HuH-7 (cell line): ENCODE data around the gene OR5T3.
"Not testable (repeated sequence)": the region's sequence is repeated elsewhere in the genome, so short reads cannot be mapped to it uniquely, and the experiment has no call there.

Source experiments
- DNase-seq: peaks from one replicate; pipeline ENCODE4 v3.0.0; 2011; ENCODE audit warnings: low spot score

Gene OR5T3

GRCh38 chr11:56251954-56252353 lies at the start of gene OR5T3:
Gene OR5T3 (plus strand): TSS chr11:56252254. CDS start chr11:56252254, 0 bp downstream.
- no peak for DNase-seq

GRCh38 chr11:56207790-56208189 lies 44.3 kb upstream of the OR5T3 start:
- no peak for DNase-seq

GRCh38 chr11:56214537-56214936 lies 37.5 kb upstream of the OR5T3 start:
- DNase-seq: no peak

GRCh38 chr11:56219735-56220134 lies 32.3 kb upstream of the OR5T3 start:
- DNase-seq: not testable (repeated sequence)

- DNase-seq: no peak
Measured at GRCh38 chr11:56234155-56234554, 17.9 kb upstream of the OR5T3 start, which contains the start of gene OR5T2. Gene OR5T2 (minus strand): TSS chr11:56234255. CDS start chr11:56233062, 1,193 bp downstream.

GRCh38 chr11:56271092-56271491 lies 19.0 kb downstream of the OR5T3 start:
- no peak for DNase-seq

- no peak for DNase-seq
Measured at GRCh38 chr11:56273854-56274253, 21.8 kb downstream of the OR5T3 start, which contains the start of gene OR5T1. Gene OR5T1 (plus strand): TSS chr11:56274154. CDS start chr11:56275639, 1,485 bp downstream.

- no peak for DNase-seq
Measured at GRCh38 chr11:56292154-56292553, 40.1 kb downstream of the OR5T3 start, which contains the start of gene OR8H1. Gene OR8H1 (minus strand): TSS chr11:56292254. CDS start chr11:56291062, 1,192 bp downstream.

- DNase-seq: no peak
Measured at GRCh38 chr11:56296898-56297297, 44.8 kb downstream of the OR5T3 start.
